ENCODE measurements around the gene CD3G. TPM values are rescaled to one million over a fixed set of nuclear protein-coding genes. Genes with fewer than 3 reads are reported as not detected.
A peak's percentile ranks its signal among the peaks of the same experiment; 100 is the strongest.

CD3G gene
- total and polyA plus RNA-seq, 9 of the 15 experiments (the other 6 are each of a cell fraction or from before 2014, with no cell fraction given): 0.30 to 1.7 (median 0.47) TPM

GRCh38 chr11:118401151-118401879 is 57.2 kb downstream of the CD3G start, which contains the start of gene ATP5MG:
Gene ATP5MG (plus strand): TSS chr11:118401606. CDS start chr11:118401666, 60 bp downstream.
- in situ Hi-C loops (cut with MboI): no loop called here
- H3K4me1 ChIP-seq (replicated peaks in 1 of 2; ENCODE audit: control insufficient read depth in 2 of 2, insufficient read depth in 2 of 2, low read length in 2 of 2): peaks cover 15 to 17% of the 10 kb centered on the region in 2 experiments; a peak in 4 of 5 replicates
- ATAC-seq (peak; percentile 82), FAIRE-seq (peak; percentile 91), DNase-seq (ENCODE audit: extremely low read depth in 1 of 4, low spot score in 3 of 4) (peak; percentile 90 to 94 (median 91))
- intact Hi-C loops (cut with micrococcal nuclease): loop anchor here (1.0 to 10.0 kb wide), 3 partner anchors 36 to 163 kb away; partner anchors contain the start of gene IFT46
- peak within 1 kb of the TSS; percentile 99 for H2AFZ ChIP-seq (ENCODE audit: low read depth, low read length)
- CTCF ChIA-PET (ENCODE audit: low intra/inter-chr PET ratio): no interaction called here
- no TSS peak for BruUV-seq (replicated peaks)
- peak within 1 kb of the TSS; percentile 91 to 98 for H3K9ac ChIP-seq (ENCODE audit: insufficient read depth in 1 of 2, low read depth in 2 of 2, low read length in 2 of 2)
- POLR2A ChIA-PET: interaction anchor here (0.6 to 1.6 kb wide), 6 partner anchors 9 to 115 kb away, joined by 3 to 6 read pairs (median 4); partner anchors contain the start of gene KMT2A
- peaks cover 61% of the 10 kb centered on the region for H3K79me2 ChIP-seq (ENCODE audit: control insufficient read depth, insufficient read depth, low read length)
- peak within 1 kb of the TSS; percentile 95 for H3K4me3 ChIP-seq
- H3K27me3 ChIP-seq (ENCODE audit: control insufficient read depth in 2 of 2, insufficient read depth in 2 of 2, low read length in 2 of 2): no peaks in the 10 kb centered on the region
- no peaks in the 10 kb centered on the region for H3K9me1 ChIP-seq (ENCODE audit: control insufficient read depth, insufficient read depth, low read length)
- 0% methylated on average over 49 of the region's 51 CpGs for WGBS (ENCODE audit: insufficient coverage, low coverage, missing lambda C conversion rate)
- peak within 1 kb of the TSS; percentile 96 for H3K27ac ChIP-seq (ENCODE audit: extremely low read depth, low read depth, low read length)
- peaks cover 11% of the 10 kb centered on the region; the same call in 1 of the 2 replicates for H4K20me1 ChIP-seq (replicated peaks; ENCODE audit: control insufficient read depth, insufficient read depth, low read length)
- H3K9me3 ChIP-seq (replicated peaks; ENCODE audit: control insufficient read depth, insufficient read depth, low read depth, low read length): no peaks in the 10 kb centered on the region
- peak within 1 kb of the TSS; percentile 96 for H3K4me2 ChIP-seq (ENCODE audit: insufficient read depth, low read length)
- H3K36me3 ChIP-seq (ENCODE audit: control insufficient read depth, insufficient read depth, low read length): peaks cover 52% of the 10 kb centered on the region
- TF ChIP-seq, protein P1, sequence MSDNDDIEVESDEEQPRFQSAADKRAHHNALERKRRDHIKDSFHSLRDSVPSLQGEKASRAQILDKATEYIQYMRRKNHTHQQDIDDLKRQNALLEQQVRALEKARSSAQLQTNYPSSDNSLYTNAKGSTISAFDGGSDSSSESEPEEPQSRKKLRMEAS (CRISPR knock-in tag; IDR thresholded peaks at IDR 0.05): no peak; the same call in 1 of the 2 replicates
- TF ChIP-seq RBM17 (IDR thresholded peaks at IDR 0.05; ENCODE audit: borderline replicate concordance, low read depth, low read length) (no peak), FOSL1 (tag; conservative IDR thresholded peaks at IDR 0.05) (no peak), HBP1 (CRISPR knock-in tag; IDR thresholded peaks at IDR 0.05) (no peak), AFF1 (IDR thresholded peaks at IDR 0.05; ENCODE audit: low read depth in 1 of 2, partially characterized antibody in 2 of 2) (no peak)
